Measurements from ENCODE around the gene UVSSA.
"Not testable (repeated sequence)": the region's sequence is repeated elsewhere in the genome, so short reads cannot be mapped to it uniquely, and the experiment has no call there.

The UVSSA gene

DNA sequence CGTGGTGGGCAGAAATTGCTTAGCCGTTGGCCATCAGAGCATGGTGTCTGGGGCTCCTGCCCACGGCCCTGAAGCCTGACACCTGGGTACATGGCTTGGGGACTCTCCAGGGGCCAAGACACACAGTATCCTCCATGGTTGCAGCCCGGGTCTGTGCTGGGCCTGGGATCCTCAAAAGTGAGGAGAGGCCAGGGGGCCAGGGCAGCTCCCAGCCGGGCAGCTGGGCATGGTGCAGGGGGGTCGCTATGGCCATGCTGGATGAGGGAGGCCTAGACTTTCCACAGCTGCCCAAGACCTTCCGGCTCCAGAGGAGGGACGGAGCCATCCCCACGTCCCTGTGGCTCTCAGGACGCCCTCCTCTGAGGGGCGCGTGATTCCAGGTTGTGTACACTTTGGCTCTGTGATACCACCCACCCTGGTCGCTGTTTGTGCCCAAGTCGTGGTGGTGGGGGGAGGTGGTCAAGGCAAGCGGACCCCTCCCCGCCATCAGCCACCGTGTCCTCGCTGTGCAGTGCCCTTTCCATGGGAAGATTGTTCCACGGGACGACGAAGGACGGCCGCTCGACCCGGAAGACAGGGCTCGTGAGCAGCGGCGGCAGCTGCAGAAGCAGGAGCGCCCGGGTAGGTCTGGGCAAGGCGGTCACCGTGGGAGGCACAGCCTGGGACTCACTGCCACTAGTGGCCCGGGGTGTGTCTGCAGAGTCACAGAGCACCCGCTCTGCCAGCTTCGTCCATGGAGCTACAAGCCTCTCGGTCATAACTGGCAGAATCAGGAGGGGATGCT, 33.6 kb downstream of the UVSSA start:
- H3K36me3 ChIP-seq (ENCODE audit: control insufficient read depth, insufficient read depth, low read length): peaks cover 9% of the 10 kb centered on the region
- no peak overlapping the region for H3K4me3 ChIP-seq (ENCODE audit: extremely low read depth, insufficient read depth, low read length, poor library complexity, severe bottlenecking)
- no peaks in the 10 kb centered on the region for H3K9me3 ChIP-seq (ENCODE audit: control insufficient read depth, low read length)
- WGBS, 2 experiments (ENCODE audit: insufficient coverage in 2 of 2): 91 to 93% methylated on average over 35 of the region's 36 CpGs
- H3K4me1 ChIP-seq (ENCODE audit: control insufficient read depth, insufficient read depth, low read length, poor library complexity, severe bottlenecking): no peaks in the 10 kb centered on the region
- H3K27ac ChIP-seq (ENCODE audit: low read depth, low read length, severe bottlenecking): no peak overlapping the region

DNA sequence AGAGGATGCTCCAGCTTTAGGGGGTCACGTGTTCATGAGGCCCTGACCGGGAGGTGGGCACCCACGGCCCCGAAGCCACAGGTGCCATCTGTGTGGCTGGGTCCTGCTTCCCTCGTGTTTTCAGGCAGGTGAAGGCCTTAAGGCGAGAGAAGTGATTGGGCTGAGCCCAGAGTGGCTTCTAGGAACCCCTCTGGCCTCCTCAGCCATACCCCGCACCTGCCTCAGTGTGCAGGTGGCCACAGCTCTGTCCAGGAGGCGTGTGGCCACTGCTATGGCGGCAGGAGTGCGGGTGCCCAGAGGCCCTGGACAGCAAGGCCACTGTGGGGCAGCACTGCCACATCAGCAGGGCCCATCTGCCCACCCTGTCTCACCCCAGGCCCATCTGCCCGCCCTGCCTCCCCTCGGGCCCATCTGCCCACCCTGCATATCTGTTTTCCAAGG, 34.2 kb downstream of the UVSSA start:
- H3K4me1 ChIP-seq (ENCODE audit: control insufficient read depth, insufficient read depth, low read length, poor library complexity, severe bottlenecking): no peaks in the 10 kb centered on the region
- peaks cover 9% of the 10 kb centered on the region for H3K36me3 ChIP-seq (ENCODE audit: control insufficient read depth, insufficient read depth, low read length)
- no peak overlapping the region for H3K27ac ChIP-seq (ENCODE audit: low read depth, low read length, severe bottlenecking)
- 91 to 95% methylated on average over 9 to 12 of the region's 12 CpGs for WGBS, 2 experiments (ENCODE audit: insufficient coverage in 2 of 2)
- H3K9me3 ChIP-seq (ENCODE audit: control insufficient read depth, low read length): no peaks in the 10 kb centered on the region
- no peak overlapping the region for H3K4me3 ChIP-seq (ENCODE audit: extremely low read depth, insufficient read depth, low read length, poor library complexity, severe bottlenecking)

DNA sequence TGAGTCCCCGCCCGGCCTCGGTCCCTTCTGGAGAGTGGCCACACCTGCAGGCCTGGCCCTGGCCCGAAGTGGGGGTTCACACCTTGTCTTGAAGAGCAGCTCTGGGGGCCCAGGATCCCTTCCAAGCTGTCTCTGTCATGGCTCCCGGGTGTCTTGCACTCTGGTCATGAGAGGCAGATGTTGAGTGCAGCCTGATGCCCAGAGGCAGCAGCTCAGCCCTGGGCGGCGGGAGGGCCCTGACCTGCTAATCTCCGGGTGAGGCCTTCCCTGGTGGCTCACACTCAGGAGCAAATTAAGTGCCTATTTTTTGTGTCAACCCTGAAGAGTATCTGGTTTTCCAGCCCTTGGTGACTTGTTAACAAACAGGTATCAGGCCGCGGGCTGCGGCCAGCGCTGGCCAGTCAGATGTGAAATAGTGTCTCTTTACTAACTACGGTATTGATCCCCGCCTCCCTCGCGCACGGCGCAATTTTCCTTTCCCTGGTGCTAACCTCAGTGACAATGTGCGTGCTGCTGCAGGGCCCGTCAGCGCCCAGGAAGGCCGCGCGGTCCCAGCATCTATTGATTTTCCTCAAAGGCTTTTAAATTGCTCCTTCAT, 35.0 kb downstream of the UVSSA start:
- H3K27ac ChIP-seq (ENCODE audit: low read depth, low read length, severe bottlenecking): no peak overlapping the region
- WGBS, 2 experiments (ENCODE audit: insufficient coverage in 2 of 2): 96 to 98% methylated on average over 24 of the region's 24 CpGs

GRCh38 chr4:1382776-1383727, 36.0 kb downstream of the UVSSA start:
- H3K9me3 ChIP-seq (ENCODE audit: control insufficient read depth, low read length): no peaks in the 10 kb centered on the region
- H3K4me1 ChIP-seq (ENCODE audit: control insufficient read depth, insufficient read depth, low read length, poor library complexity, severe bottlenecking): no peaks in the 10 kb centered on the region
- H3K4me3 ChIP-seq (ENCODE audit: extremely low read depth, insufficient read depth, low read length, poor library complexity, severe bottlenecking): no peak overlapping the region
- no peak overlapping the region for H3K27ac ChIP-seq (ENCODE audit: low read depth, low read length, severe bottlenecking)
- WGBS, 2 experiments (ENCODE audit: insufficient coverage in 2 of 2): 89 to 90% methylated on average over 23 of the region's 27 CpGs
- peaks cover 13% of the 10 kb centered on the region for H3K36me3 ChIP-seq (ENCODE audit: control insufficient read depth, insufficient read depth, low read length)

More for the DNA sequence above, 35.0 kb downstream of the UVSSA start:
- Histone ChIP-seq H3K9me3 (ENCODE audit: control insufficient read depth, low read length) (no peaks in the 10 kb centered on the region), H3K4me3 (ENCODE audit: extremely low read depth, insufficient read depth, low read length, poor library complexity, severe bottlenecking) (no peak overlapping the region), H3K36me3 (ENCODE audit: control insufficient read depth, insufficient read depth, low read length) (peaks cover 13% of the 10 kb centered on the region), H3K4me1 (ENCODE audit: control insufficient read depth, insufficient read depth, low read length, poor library complexity, severe bottlenecking) (no peaks in the 10 kb centered on the region)

- 94 to 95% methylated on average over 31 to 34 of the region's 34 CpGs for WGBS, 2 experiments (ENCODE audit: insufficient coverage in 2 of 2)
- Histone ChIP-seq H3K4me3 (ENCODE audit: extremely low read depth, insufficient read depth, low read length, poor library complexity, severe bottlenecking) (no peak overlapping the region), H3K9me3 (ENCODE audit: control insufficient read depth, low read length) (peaks cover 7% of the 10 kb centered on the region), H3K4me1 (ENCODE audit: control insufficient read depth, insufficient read depth, low read length, poor library complexity, severe bottlenecking) (no peaks in the 10 kb centered on the region), H3K36me3 (ENCODE audit: control insufficient read depth, insufficient read depth, low read length) (peaks cover 13% of the 10 kb centered on the region), H3K27ac (ENCODE audit: low read depth, low read length, severe bottlenecking) (no peak overlapping the region)
Observed at GRCh38 chr4:1383728-1384591, 37.0 kb downstream of the UVSSA start.

DNA sequence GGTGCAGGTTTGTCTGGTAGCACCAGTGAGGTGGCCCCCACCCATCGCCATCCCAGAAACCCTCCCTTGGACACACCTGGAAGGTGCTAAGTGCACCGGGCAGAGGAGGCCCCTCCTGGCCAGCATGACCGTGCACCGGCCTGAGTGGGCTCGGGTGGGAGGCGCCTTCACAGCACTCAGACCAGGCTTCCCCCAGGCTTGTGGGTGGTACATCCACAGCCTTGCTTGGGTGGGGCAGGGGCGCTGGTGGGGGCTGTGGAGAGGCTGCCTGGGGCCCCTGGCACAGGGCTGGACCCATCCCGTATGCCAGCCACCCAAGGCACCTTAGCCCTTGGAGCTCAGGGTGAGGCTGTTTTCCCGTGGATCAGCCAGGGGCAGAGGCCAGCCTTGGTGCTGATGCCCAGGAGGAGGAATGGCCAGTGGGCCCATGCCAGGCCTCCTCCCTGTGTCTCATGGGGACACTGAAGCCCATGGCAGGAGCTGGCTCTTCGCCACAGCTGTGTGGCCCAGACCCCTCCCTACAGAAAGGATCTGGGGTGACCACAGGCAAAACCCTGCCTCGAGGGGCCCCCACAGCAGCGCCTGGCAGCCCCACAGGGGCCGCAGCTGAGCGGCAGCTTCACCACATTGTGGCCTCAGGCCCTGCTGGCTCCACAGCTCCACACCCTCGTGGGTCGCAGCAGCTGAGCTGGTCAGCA, 37.8 kb downstream of the UVSSA start:
- 86 to 94% methylated on average over 11 to 16 of the region's 16 CpGs for WGBS, 2 experiments (ENCODE audit: insufficient coverage in 2 of 2)
- Histone ChIP-seq H3K4me1 (ENCODE audit: control insufficient read depth, insufficient read depth, low read length, poor library complexity, severe bottlenecking) (no peaks in the 10 kb centered on the region), H3K27ac (ENCODE audit: low read depth, low read length, severe bottlenecking) (no peak overlapping the region), H3K9me3 (ENCODE audit: control insufficient read depth, low read length) (peaks cover 7% of the 10 kb centered on the region), H3K4me3 (ENCODE audit: extremely low read depth, insufficient read depth, low read length, poor library complexity, severe bottlenecking) (no peak overlapping the region), H3K36me3 (ENCODE audit: control insufficient read depth, insufficient read depth, low read length) (peaks cover 13% of the 10 kb centered on the region)

DNA sequence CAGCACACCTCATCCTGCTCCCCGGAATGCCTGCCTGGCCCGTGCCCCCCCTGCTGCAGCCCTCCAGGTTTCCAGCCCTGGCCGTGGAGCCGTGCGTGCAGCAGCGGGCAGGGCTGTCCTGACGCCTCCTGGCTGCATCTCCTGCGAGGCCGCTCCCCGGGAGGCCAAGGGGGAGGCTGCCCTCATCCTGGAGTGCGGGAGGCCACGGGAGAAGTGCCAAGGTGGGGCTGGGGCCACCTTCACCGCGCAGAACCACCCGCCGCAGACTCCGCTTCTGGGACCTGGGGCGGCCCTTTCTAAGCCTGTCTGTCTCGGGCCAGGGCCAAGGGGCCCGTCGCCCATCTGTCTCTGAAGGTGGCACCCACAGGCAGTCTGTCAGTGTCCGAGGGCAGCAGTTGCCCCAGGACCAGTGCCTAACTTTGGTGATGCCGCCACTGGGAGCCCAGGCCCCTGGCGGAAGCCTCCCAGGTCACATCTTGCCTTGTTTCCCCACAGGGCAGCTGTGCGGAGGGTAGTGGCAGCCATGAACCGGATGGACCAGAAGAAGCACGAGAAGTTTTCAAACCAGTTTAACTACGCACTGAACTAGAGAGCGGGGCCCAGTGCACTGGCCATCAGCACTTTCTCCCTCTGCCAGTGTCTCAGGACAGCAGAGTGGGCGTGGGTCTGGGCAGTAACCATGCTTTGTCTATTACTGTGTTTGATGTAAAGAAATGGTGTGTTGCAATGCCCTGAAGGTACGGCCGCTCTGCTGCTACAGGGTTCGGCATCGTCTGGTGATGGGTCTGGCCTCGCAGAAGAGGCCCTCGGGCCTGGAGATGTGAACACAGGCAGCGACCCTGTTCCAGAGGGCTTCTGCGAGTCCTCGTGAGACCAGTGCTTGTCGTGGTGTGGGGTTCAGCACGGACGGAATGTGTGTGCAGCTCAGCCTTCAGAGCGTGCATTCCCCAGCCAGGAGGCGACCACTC, 38.6 kb downstream of the UVSSA start:
- Histone ChIP-seq H3K27ac (ENCODE audit: low read depth, low read length, severe bottlenecking) (no peak overlapping the region), H3K9me3 (ENCODE audit: control insufficient read depth, low read length) (peaks cover 7% of the 10 kb centered on the region), H3K4me3 (ENCODE audit: extremely low read depth, insufficient read depth, low read length, poor library complexity, severe bottlenecking) (no peak overlapping the region), H3K4me1 (ENCODE audit: control insufficient read depth, insufficient read depth, low read length, poor library complexity, severe bottlenecking) (no peaks in the 10 kb centered on the region), H3K36me3 (ENCODE audit: control insufficient read depth, insufficient read depth, low read length) (peaks cover 18% of the 10 kb centered on the region)
- WGBS, 2 experiments (ENCODE audit: insufficient coverage in 2 of 2): 94 to 95% methylated on average over 38 to 44 of the region's 44 CpGs

GRCh38 chr4:1393363-1393762, 46.4 kb downstream of the UVSSA start:
- Histone ChIP-seq H3K36me3 (ENCODE audit: control insufficient read depth, insufficient read depth, low read length) (peaks cover 12% of the 10 kb centered on the region), H3K9me3 (ENCODE audit: control insufficient read depth, low read length) (peaks cover 10% of the 10 kb centered on the region)
- H3K4me3 ChIP-seq (ENCODE audit: extremely low read depth, insufficient read depth, low read length, poor library complexity, severe bottlenecking); H3K27ac ChIP-seq (ENCODE audit: low read depth, low read length, severe bottlenecking); H3K4me1 ChIP-seq (ENCODE audit: control insufficient read depth, insufficient read depth, low read length, poor library complexity, severe bottlenecking): not testable (repeated sequence)
- 93 to 96% methylated on average over 5 of the region's 5 CpGs for WGBS, 2 experiments (ENCODE audit: insufficient coverage in 2 of 2)

DNA sequence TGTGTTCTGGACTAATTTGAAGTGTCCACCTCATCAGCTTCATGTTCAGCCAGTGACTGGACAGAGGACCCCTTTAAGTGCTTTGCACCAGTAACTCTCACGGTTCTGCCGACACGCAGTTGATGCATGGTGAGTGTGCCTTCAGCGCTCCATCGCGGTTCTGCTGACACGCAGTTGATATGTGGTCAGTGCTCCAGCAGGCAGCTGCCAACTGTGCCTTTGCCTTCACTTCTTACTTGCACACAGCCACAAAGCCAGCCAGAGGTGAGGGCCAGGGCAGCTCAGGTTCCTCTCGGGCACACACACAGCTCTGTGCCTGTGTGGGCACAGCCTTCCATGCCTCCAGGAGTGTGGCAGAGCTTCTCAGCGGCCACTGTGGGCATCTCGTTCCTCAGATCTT, 46.9 kb downstream of the UVSSA start:
- H3K27ac ChIP-seq (ENCODE audit: low read depth, low read length, severe bottlenecking): no peak overlapping the region
- 88 to 96% methylated on average over 8 of the region's 10 CpGs for WGBS, 2 experiments (ENCODE audit: insufficient coverage in 2 of 2)
- H3K4me1 ChIP-seq (ENCODE audit: control insufficient read depth, insufficient read depth, low read length, poor library complexity, severe bottlenecking): no peaks in the 10 kb centered on the region
- H3K36me3 ChIP-seq (ENCODE audit: control insufficient read depth, insufficient read depth, low read length): peaks cover 12% of the 10 kb centered on the region
- H3K9me3 ChIP-seq (ENCODE audit: control insufficient read depth, low read length): peaks cover 5% of the 10 kb centered on the region
- no peak overlapping the region for H3K4me3 ChIP-seq (ENCODE audit: extremely low read depth, insufficient read depth, low read length, poor library complexity, severe bottlenecking)

All from mesodermal cell (in vitro differentiated cells).